Measurements from ENCODE around the gene EIF3L.

GRCh38 chr22:37803195-37803638 lies 46.0 kb upstream of the EIF3L start:
- TF ChIP-seq EZH2 (IDR thresholded peaks at IDR 0.05; ENCODE audit: low read length, missing control alignments), result no peak
- TF ChIP-seq, protein P1, sequence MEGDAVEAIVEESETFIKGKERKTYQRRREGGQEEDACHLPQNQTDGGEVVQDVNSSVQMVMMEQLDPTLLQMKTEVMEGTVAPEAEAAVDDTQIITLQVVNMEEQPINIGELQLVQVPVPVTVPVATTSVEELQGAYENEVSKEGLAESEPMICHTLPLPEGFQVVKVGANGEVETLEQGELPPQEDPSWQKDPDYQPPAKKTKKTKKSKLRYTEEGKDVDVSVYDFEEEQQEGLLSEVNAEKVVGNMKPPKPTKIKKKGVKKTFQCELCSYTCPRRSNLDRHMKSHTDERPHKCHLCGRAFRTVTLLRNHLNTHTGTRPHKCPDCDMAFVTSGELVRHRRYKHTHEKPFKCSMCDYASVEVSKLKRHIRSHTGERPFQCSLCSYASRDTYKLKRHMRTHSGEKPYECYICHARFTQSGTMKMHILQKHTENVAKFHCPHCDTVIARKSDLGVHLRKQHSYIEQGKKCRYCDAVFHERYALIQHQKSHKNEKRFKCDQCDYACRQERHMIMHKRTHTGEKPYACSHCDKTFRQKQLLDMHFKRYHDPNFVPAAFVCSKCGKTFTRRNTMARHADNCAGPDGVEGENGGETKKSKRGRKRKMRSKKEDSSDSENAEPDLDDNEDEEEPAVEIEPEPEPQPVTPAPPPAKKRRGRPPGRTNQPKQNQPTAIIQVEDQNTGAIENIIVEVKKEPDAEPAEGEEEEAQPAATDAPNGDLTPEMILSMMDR (conservative IDR thresholded peaks at IDR 0.05 in 1 of 2, IDR thresholded peaks at IDR 0.05 in 1 of 2; ENCODE audit: low read depth in 1 of 2, low read length in 2 of 2), result no peak
